ENCODE results near the gene CACHD1. TPM values are rescaled to one million over a fixed set of nuclear protein-coding genes. Genes with fewer than 3 reads are reported as not detected.

CACHD1 gene
- polyA plus RNA-seq, 2 of the 4 experiments (the other 2 are of a cell fraction), result 0.72 to 1.6 TPM

DNA sequence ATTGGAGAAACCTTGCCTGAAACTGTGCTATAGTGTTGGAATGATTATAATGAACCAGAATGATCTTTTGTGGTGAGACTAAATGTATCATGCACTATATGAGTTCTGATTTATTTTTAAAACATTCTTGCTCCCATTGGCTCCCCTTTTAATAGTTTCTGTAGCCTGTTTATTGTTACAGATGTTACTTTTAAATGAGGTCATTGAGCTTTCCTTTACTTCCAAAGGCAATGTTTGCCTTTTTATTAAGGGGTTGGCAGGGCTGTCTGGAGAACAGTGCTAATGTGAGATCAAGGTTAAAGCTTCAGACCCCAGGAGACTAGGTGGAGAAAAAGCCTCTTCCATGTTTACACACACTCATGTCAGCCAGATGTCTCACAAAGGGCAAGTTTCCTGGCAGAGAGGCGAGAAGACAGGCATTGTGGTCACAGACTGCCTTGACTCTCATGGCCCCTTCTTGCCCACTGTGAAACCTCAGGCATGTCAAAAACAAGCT lies 154.3 kb downstream of the CACHD1 start:
- Histone ChIP-seq H3K27ac (no peak overlapping the region), H3K4me2 (no peak overlapping the region; the same call in 2 of the 3 replicates), H3K4me1 (no peaks in the 10 kb centered on the region), H3K4me3 (no peak overlapping the region), H3K9me3 (no peaks in the 10 kb centered on the region)
- TF ChIP-seq HDAC2 (IDR thresholded peaks at IDR 0.05) (no peak), CBX2 (IDR thresholded peaks at IDR 0.05; ENCODE audit: borderline replicate concordance, low read depth) (no peak), FOXS1 (CRISPR knock-in tag; IDR thresholded peaks at IDR 0.05) (no peak), ZC3H11A (IDR thresholded peaks at IDR 0.05) (no peak), CHD4 (IDR thresholded peaks at IDR 0.05; ENCODE audit: borderline replicate concordance) (no peak), RFX5 (IDR thresholded peaks at IDR 0.05) (no peak), JUN (IDR thresholded peaks at IDR 0.05) (no peak), HOXB13 (CRISPR knock-in tag; IDR thresholded peaks at IDR 0.05; ENCODE audit: low read depth) (no peak), PHF8 (IDR thresholded peaks at IDR 0.05; ENCODE audit: borderline replicate concordance, low read depth) (no peak), POLR2AphosphoS2 (conservative IDR thresholded peaks at IDR 0.05; ENCODE audit: low read length) (no peak), EP300 (IDR thresholded peaks at IDR 0.05) (no peak), FOSB (CRISPR knock-in tag; IDR thresholded peaks at IDR 0.05) (no peak)
- TF ChIP-seq, protein P1, sequence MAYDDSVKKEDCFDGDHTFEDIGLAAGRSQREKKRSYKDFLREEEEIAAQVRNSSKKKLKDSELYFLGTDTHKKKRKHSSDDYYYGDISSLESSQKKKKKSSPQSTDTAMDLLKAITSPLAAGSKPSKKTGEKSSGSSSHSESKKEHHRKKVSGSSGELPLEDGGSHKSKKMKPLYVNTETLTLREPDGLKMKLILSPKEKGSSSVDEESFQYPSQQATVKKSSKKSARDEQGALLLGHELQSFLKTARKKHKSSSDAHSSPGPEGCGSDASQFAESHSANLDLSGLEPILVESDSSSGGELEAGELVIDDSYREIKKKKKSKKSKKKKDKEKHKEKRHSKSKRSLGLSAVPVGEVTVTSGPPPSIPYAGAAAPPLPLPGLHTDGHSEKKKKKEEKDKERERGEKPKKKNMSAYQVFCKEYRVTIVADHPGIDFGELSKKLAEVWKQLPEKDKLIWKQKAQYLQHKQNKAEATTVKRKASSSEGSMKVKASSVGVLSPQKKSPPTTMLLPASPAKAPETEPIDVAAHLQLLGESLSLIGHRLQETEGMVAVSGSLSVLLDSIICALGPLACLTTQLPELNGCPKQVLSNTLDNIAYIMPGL (CRISPR knock-in tag; IDR thresholded peaks at IDR 0.05; ENCODE audit: borderline replicate concordance), result no peak
- TF ChIP-seq, protein P2, sequence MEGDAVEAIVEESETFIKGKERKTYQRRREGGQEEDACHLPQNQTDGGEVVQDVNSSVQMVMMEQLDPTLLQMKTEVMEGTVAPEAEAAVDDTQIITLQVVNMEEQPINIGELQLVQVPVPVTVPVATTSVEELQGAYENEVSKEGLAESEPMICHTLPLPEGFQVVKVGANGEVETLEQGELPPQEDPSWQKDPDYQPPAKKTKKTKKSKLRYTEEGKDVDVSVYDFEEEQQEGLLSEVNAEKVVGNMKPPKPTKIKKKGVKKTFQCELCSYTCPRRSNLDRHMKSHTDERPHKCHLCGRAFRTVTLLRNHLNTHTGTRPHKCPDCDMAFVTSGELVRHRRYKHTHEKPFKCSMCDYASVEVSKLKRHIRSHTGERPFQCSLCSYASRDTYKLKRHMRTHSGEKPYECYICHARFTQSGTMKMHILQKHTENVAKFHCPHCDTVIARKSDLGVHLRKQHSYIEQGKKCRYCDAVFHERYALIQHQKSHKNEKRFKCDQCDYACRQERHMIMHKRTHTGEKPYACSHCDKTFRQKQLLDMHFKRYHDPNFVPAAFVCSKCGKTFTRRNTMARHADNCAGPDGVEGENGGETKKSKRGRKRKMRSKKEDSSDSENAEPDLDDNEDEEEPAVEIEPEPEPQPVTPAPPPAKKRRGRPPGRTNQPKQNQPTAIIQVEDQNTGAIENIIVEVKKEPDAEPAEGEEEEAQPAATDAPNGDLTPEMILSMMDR (IDR thresholded peaks at IDR 0.05), result no peak
- TF ChIP-seq, protein P3, sequence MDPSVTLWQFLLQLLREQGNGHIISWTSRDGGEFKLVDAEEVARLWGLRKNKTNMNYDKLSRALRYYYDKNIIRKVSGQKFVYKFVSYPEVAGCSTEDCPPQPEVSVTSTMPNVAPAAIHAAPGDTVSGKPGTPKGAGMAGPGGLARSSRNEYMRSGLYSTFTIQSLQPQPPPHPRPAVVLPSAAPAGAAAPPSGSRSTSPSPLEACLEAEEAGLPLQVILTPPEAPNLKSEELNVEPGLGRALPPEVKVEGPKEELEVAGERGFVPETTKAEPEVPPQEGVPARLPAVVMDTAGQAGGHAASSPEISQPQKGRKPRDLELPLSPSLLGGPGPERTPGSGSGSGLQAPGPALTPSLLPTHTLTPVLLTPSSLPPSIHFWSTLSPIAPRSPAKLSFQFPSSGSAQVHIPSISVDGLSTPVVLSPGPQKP (IDR thresholded peaks at IDR 0.05; ENCODE audit: low read depth, low read length), result no peak
- no peak for ATAC-seq
- no peak for DNase-seq (ENCODE audit: low read depth in 1 of 2, low spot score in 1 of 2)
- 77% methylated on average over 1 of the region's 1 CpG for WGBS (ENCODE audit: missing lambda C conversion rate)
- ChIA-PET POLR2A (no interaction called here), CTCF (no interaction called here)
- no peak for FAIRE-seq

DNA sequence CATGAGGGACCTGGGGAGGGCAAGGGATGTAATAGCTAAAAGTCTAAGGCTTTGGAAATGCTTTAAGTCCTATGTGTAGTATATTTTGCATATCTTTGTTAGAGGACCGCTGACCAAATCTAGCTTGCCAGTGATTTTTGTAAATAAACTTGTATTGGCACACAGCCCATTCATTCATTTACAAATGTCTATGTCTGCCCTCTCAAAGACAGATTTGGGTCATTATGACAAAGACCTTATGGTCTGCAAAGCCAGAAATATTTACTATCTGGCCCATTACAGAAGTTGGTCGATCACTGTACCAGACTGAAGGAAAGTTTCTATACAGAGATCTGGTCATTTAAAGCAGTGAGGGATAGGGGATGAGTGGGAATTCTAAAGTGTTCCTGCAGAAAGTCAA lies 154.9 kb downstream of the CACHD1 start:
- no peak for FAIRE-seq
- TF ChIP-seq, protein P4, sequence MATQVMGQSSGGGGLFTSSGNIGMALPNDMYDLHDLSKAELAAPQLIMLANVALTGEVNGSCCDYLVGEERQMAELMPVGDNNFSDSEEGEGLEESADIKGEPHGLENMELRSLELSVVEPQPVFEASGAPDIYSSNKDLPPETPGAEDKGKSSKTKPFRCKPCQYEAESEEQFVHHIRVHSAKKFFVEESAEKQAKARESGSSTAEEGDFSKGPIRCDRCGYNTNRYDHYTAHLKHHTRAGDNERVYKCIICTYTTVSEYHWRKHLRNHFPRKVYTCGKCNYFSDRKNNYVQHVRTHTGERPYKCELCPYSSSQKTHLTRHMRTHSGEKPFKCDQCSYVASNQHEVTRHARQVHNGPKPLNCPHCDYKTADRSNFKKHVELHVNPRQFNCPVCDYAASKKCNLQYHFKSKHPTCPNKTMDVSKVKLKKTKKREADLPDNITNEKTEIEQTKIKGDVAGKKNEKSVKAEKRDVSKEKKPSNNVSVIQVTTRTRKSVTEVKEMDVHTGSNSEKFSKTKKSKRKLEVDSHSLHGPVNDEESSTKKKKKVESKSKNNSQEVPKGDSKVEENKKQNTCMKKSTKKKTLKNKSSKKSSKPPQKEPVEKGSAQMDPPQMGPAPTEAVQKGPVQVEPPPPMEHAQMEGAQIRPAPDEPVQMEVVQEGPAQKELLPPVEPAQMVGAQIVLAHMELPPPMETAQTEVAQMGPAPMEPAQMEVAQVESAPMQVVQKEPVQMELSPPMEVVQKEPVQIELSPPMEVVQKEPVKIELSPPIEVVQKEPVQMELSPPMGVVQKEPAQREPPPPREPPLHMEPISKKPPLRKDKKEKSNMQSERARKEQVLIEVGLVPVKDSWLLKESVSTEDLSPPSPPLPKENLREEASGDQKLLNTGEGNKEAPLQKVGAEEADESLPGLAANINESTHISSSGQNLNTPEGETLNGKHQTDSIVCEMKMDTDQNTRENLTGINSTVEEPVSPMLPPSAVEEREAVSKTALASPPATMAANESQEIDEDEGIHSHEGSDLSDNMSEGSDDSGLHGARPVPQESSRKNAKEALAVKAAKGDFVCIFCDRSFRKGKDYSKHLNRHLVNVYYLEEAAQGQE (IDR thresholded peaks at IDR 0.05), result no peak
- TF ChIP-seq, protein P5, sequence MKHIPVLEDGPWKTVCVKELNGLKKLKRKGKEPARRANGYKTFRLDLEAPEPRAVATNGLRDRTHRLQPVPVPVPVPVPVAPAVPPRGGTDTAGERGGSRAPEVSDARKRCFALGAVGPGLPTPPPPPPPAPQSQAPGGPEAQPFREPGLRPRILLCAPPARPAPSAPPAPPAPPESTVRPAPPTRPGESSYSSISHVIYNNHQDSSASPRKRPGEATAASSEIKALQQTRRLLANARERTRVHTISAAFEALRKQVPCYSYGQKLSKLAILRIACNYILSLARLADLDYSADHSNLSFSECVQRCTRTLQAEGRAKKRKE (CRISPR knock-in tag; IDR thresholded peaks at IDR 0.05; ENCODE audit: low read depth), result no peak
- no peak overlapping the region for H3K27ac ChIP-seq
- H3K4me1 ChIP-seq, result no peaks in the 10 kb centered on the region
- ChIA-PET POLR2A (no interaction called here), CTCF (interaction anchor here (1.4 kb wide), 1 partner anchor 39 kb away, joined by 4 read pairs; no protein-coding TSS in a partner anchor)
- no peaks in the 10 kb centered on the region for H3K9me3 ChIP-seq
- DNase-seq (ENCODE audit: low read depth in 1 of 2, low spot score in 1 of 2), result no peak
- 30% methylated on average over 2 of the region's 2 CpGs for WGBS (ENCODE audit: missing lambda C conversion rate)
- no peak overlapping the region; the same call in 2 of the 3 replicates for H3K4me2 ChIP-seq
- no peak overlapping the region for H3K4me3 ChIP-seq
- ATAC-seq, result no peak
